ENCODE measurements around the gene PCNX2. TPM values are rescaled to one million over a fixed set of nuclear protein-coding genes. Genes with fewer than 3 reads are reported as not detected.

The PCNX2 gene
- total and polyA plus RNA-seq, 2 experiments from 2014 or later = 3.9 to 11.0 TPM

DNA sequence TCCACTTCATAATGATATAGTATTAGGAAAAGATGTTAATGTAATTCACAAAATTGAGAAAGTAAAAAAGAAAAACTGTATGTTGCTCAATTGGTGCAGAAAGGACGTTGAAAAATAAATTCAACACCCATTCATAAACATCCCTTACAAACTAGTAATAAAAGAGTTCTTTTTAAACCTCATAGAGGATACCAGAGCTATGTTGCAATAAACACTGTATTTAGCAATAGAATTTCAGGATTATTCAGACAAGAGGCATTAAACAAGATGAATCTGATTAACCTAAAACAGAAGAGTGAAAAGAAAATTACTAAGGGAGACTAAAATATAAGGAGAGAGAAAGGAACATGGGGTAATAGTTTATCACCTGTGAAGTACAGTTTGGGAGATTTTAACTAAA is 190.3 kb downstream of the PCNX2 start:
- 63% methylated on average over 1 of the region's 1 CpG for WGBS (ENCODE audit: low lambda C conversion rate, missing lambda C conversion rate)
- Histone ChIP-seq H3K27me3 (no peaks in the 10 kb centered on the region), H3K9me3 (ENCODE audit: low read depth) (no peaks in the 10 kb centered on the region), H2AFZ (no peak overlapping the region), H3K27ac (no peak overlapping the region), H4K20me1 (ENCODE audit: insufficient read depth, poor library complexity, severe bottlenecking) (no peaks in the 10 kb centered on the region), H3K4me2 (no peak overlapping the region), H3K4me1 (ENCODE audit: insufficient read depth) (no peaks in the 10 kb centered on the region), H3K9me2 (replicated peaks; ENCODE audit: insufficient read depth) (no peaks in the 10 kb centered on the region), H3K4me3 (no peak overlapping the region), H3K36me3 (replicated peaks; ENCODE audit: insufficient read depth, low read depth) (no peaks in the 10 kb centered on the region), H3K79me2 (no peaks in the 10 kb centered on the region)
- no peak for DNase-seq (ENCODE audit: low spot score)
- TF ChIP-seq EZH2 (IDR thresholded peaks at IDR 0.05; ENCODE audit: borderline replicate concordance) (no peak), EZH2phosphoT487 (IDR thresholded peaks at IDR 0.05; ENCODE audit: low read depth, severe bottlenecking, unreplicated experiment) (no peak)
- TF ChIP-seq, protein P1, sequence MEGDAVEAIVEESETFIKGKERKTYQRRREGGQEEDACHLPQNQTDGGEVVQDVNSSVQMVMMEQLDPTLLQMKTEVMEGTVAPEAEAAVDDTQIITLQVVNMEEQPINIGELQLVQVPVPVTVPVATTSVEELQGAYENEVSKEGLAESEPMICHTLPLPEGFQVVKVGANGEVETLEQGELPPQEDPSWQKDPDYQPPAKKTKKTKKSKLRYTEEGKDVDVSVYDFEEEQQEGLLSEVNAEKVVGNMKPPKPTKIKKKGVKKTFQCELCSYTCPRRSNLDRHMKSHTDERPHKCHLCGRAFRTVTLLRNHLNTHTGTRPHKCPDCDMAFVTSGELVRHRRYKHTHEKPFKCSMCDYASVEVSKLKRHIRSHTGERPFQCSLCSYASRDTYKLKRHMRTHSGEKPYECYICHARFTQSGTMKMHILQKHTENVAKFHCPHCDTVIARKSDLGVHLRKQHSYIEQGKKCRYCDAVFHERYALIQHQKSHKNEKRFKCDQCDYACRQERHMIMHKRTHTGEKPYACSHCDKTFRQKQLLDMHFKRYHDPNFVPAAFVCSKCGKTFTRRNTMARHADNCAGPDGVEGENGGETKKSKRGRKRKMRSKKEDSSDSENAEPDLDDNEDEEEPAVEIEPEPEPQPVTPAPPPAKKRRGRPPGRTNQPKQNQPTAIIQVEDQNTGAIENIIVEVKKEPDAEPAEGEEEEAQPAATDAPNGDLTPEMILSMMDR (IDR thresholded peaks at IDR 0.05; ENCODE audit: poor library complexity) = no peak

DNA sequence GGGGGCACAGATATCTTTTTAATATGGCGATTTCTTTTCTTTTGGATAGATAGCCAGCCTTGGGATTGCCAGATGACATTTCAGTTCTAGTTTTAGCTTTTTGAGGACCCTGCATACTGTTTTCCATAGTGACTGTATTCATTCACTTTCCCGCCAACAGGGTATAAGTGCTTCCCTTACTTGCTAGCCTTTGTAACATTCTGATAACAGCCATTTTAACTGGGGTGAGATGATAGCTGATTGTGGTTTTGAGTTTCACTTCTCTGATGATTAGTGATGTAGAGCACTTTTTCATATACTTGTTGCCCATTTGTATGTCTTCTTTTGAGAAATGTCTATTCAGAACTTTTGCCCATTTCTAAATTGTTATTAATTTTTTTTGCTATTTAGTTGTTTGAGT is 193.2 kb downstream of the PCNX2 start:
- TF ChIP-seq, protein P1 (IDR thresholded peaks at IDR 0.05; ENCODE audit: poor library complexity) = no peak
- TF ChIP-seq EZH2 (IDR thresholded peaks at IDR 0.05; ENCODE audit: borderline replicate concordance) (no peak), EZH2phosphoT487 (IDR thresholded peaks at IDR 0.05; ENCODE audit: low read depth, severe bottlenecking, unreplicated experiment) (no peak)
- H2AFZ ChIP-seq = no peak overlapping the region
- no peak overlapping the region for H3K4me2 ChIP-seq
- H3K79me2 ChIP-seq = no peaks in the 10 kb centered on the region
- WGBS (ENCODE audit: low lambda C conversion rate, missing lambda C conversion rate) = 94% methylated on average over 2 of the region's 2 CpGs
- no peaks in the 10 kb centered on the region for H4K20me1 ChIP-seq (ENCODE audit: insufficient read depth, poor library complexity, severe bottlenecking)
- no peak overlapping the region for H3K27ac ChIP-seq
- no peaks in the 10 kb centered on the region for H3K9me3 ChIP-seq (ENCODE audit: low read depth)
- no peak for DNase-seq (ENCODE audit: low spot score)
- H3K27me3 ChIP-seq = no peaks in the 10 kb centered on the region
- no peaks in the 10 kb centered on the region for H3K4me1 ChIP-seq (ENCODE audit: insufficient read depth)
- no peaks in the 10 kb centered on the region for H3K36me3 ChIP-seq (replicated peaks; ENCODE audit: insufficient read depth, low read depth)
- H3K9me2 ChIP-seq (replicated peaks; ENCODE audit: insufficient read depth) = no peaks in the 10 kb centered on the region
- no peak overlapping the region for H3K4me3 ChIP-seq

DNA sequence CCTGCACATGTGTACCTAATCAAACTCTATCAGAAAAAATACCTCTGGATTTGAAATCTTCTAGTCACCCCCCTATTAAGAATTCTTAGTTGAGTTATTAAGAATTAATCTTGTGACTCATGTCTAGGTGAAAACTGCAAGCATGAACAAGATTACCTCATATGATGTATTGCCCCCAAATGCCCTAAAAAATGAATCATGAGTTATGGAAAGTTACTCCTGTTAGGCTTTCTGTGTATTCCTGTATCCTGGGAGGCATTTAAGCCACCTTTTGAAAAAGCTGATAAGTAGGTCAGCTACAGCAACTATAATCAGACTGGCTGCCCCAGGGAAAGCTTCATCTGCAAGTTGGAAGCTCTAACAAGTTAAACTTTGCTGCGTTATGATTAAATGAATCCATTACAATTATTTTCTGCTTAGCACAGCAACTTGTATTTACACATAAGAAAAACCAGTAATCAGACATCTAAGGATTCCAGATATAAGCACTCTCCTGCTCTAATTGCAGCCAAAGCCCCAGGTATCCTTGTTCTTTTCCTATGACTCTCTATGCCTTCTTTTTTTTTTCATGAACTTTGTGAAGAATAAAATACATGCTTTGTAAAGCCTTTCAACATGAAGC is 197.5 kb downstream of the PCNX2 start:
- no peaks in the 10 kb centered on the region for H3K79me2 ChIP-seq
- no peaks in the 10 kb centered on the region for H3K36me3 ChIP-seq (replicated peaks; ENCODE audit: insufficient read depth, low read depth)
- no peak overlapping the region for H3K4me3 ChIP-seq
- DNase-seq (ENCODE audit: low spot score) = no peak
- no peaks in the 10 kb centered on the region for H3K9me2 ChIP-seq (replicated peaks; ENCODE audit: insufficient read depth)
- H3K27ac ChIP-seq = no peak overlapping the region
- H2AFZ ChIP-seq = no peak overlapping the region
- H3K9me3 ChIP-seq (ENCODE audit: low read depth) = no peaks in the 10 kb centered on the region
- H4K20me1 ChIP-seq (ENCODE audit: insufficient read depth, poor library complexity, severe bottlenecking) = no peaks in the 10 kb centered on the region
- no peak overlapping the region for H3K4me2 ChIP-seq
- 62% methylated on average over 1 of the region's 1 CpG for WGBS (ENCODE audit: low lambda C conversion rate, missing lambda C conversion rate)
- H3K4me1 ChIP-seq (ENCODE audit: insufficient read depth) = no peaks in the 10 kb centered on the region
- no peaks in the 10 kb centered on the region for H3K27me3 ChIP-seq
- TF ChIP-seq, protein P1 (IDR thresholded peaks at IDR 0.05; ENCODE audit: poor library complexity) = no peak
- no peak for TF ChIP-seq EZH2phosphoT487 (IDR thresholded peaks at IDR 0.05; ENCODE audit: low read depth, severe bottlenecking, unreplicated experiment)
- TF ChIP-seq EZH2 (IDR thresholded peaks at IDR 0.05; ENCODE audit: borderline replicate concordance) = no peak

All from hepatocyte (in vitro differentiated cells).